H9 (cell line): ENCODE measurements around the gene ANKRD44. TPM values are rescaled to one million over a fixed set of nuclear protein-coding genes. Genes with fewer than 3 reads are reported as not detected.

Experiments
- DNase-seq: peaks from one replicate; pipeline ENCODE4 v3.0.0-alpha.2; 2017
- H2AFZ ChIP-seq: one replicate; pipeline ENCODE4 v1.6.1; 2013; ENCODE audit warnings: mild to moderate bottlenecking, low read length, control low read depth, moderate library complexity
- H2AK5ac ChIP-seq: 2 replicates; pipeline ENCODE4 v1.6.1; 2013; ENCODE audit warnings: low read length, control low read depth, mixed read lengths; ENCODE audit not compliant: insufficient read length
- H2BK120ac ChIP-seq: one replicate; pipeline ENCODE4 v1.6.1; 2013; ENCODE audit warnings: low read depth, mild to moderate bottlenecking, low read length, control low read depth, inconsistent platforms; ENCODE audit not compliant: poor library complexity, severe bottlenecking
- H2BK12ac ChIP-seq: 2 replicates; pipeline ENCODE4 v1.6.1; 2013; ENCODE audit warnings: low read length, control low read depth, mixed read lengths, low read depth; ENCODE audit not compliant: insufficient read length
- H2BK15ac ChIP-seq: 2 replicates; pipeline ENCODE4 v1.6.1; 2013; ENCODE audit warnings: low read depth, low read length, control low read depth
- H2BK20ac ChIP-seq: one replicate; pipeline ENCODE4 v1.6.1; 2013; ENCODE audit warnings: low read depth, mild to moderate bottlenecking, low read length, control low read depth, inconsistent platforms; ENCODE audit not compliant: poor library complexity, severe bottlenecking
- H2BK5ac ChIP-seq: 2 replicates; pipeline ENCODE4 v1.6.1; 2013; ENCODE audit warnings: low read length, control low read depth, mixed read lengths; ENCODE audit not compliant: insufficient read length
- H3K14ac ChIP-seq: 2 replicates; pipeline ENCODE4 v1.6.1; 2013; ENCODE audit warnings: low read length, control low read depth; ENCODE audit not compliant: insufficient read depth
- H3K18ac ChIP-seq: 2 replicates; pipeline ENCODE4 v1.6.1; 2013; ENCODE audit warnings: low read depth, mild to moderate bottlenecking, mixed read lengths, low read length, control low read depth; ENCODE audit not compliant: insufficient read length
- H3K23ac ChIP-seq: 2 replicates; pipeline ENCODE4 v1.6.1; 2013; ENCODE audit warnings: low read length, control low read depth, mixed read lengths, low read depth; ENCODE audit not compliant: insufficient read length
- H3K23me2 ChIP-seq: 2 replicates; pipeline ENCODE4 v1.6.1; 2013; ENCODE audit warnings: low read depth, mild to moderate bottlenecking, mixed read lengths, low read length, control low read depth; ENCODE audit not compliant: insufficient read length, poor library complexity, severe bottlenecking
- H3K27ac ChIP-seq: 2 replicates; pipeline ENCODE4 v1.5.1; 2013; ENCODE audit warnings: low read length, control low read depth, mixed read lengths, low read depth; ENCODE audit not compliant: insufficient read length
- H3K27me3 ChIP-seq: 2 replicates; pipeline ENCODE4 v1.6.1; 2013; ENCODE audit warnings: low read length, control low read depth, inconsistent platforms; ENCODE audit not compliant: insufficient read depth
- H3K4ac ChIP-seq: 2 replicates; pipeline ENCODE4 v1.6.1; 2013; ENCODE audit warnings: low read depth, mild to moderate bottlenecking, control low read depth, inconsistent platforms, low read length, moderate library complexity
- H3K4me1 ChIP-seq: 2 replicates; pipeline ENCODE4 v1.6.1; 2013; ENCODE audit warnings: low read length, control low read depth, inconsistent platforms; ENCODE audit not compliant: insufficient read depth
- H3K4me2 ChIP-seq: 2 replicates; pipeline ENCODE4 v1.6.1; 2013; ENCODE audit warnings: low read length, control low read depth, mixed read lengths; ENCODE audit not compliant: insufficient read length, insufficient read depth
- H3K56ac ChIP-seq: 2 replicates; pipeline ENCODE4 v1.6.1; 2013; ENCODE audit warnings: low read depth, mild to moderate bottlenecking, mixed read lengths, low read length, control low read depth; ENCODE audit not compliant: insufficient read length
- H3K79me1 ChIP-seq: 2 replicates; pipeline ENCODE4 v1.6.1; 2013; ENCODE audit warnings: low read depth, mild to moderate bottlenecking, moderate library complexity, low read length, control low read depth, inconsistent platforms; ENCODE audit not compliant: insufficient read depth, poor library complexity, severe bottlenecking
- H3K79me2 ChIP-seq: 2 replicates; pipeline ENCODE4 v1.6.1; 2013; ENCODE audit warnings: low read length, control low read depth, inconsistent platforms; ENCODE audit not compliant: insufficient read depth
- H3K9ac ChIP-seq: 2 replicates; pipeline ENCODE4 v1.6.1; 2013; ENCODE audit warnings: low read length, control low read depth, mixed read lengths; ENCODE audit not compliant: insufficient read length; ENCODE audit errors: extremely low read depth
- H3K9me3 ChIP-seq: one replicate; pipeline ENCODE4 v1.6.1; 2013; ENCODE audit warnings: low read depth, low read length, inconsistent platforms; ENCODE audit not compliant: control insufficient read depth
- H3T11ph ChIP-seq: one replicate; pipeline ENCODE4 v1.6.1; 2013; ENCODE audit warnings: mild to moderate bottlenecking, low read length, control low read depth, inconsistent platforms
- H4K20me1 ChIP-seq: one replicate; pipeline ENCODE4 v1.6.1; 2013; ENCODE audit not compliant: control insufficient read depth, insufficient read length, insufficient read depth
- H4K5ac ChIP-seq: 2 replicates; pipeline ENCODE4 v1.6.1; 2013; ENCODE audit warnings: low read depth, mild to moderate bottlenecking, mixed read lengths, low read length, control low read depth; ENCODE audit not compliant: insufficient read length
- H4K8ac ChIP-seq: replicated peaks from 2 replicates; pipeline ENCODE4 v1.6.1; 2013; ENCODE audit warnings: low read length, control low read depth, mixed read lengths, low read depth; ENCODE audit not compliant: insufficient read length
- H4K91ac ChIP-seq: 2 replicates; pipeline ENCODE4 v1.6.1; 2013; ENCODE audit warnings: low read depth, mild to moderate bottlenecking, moderate library complexity, mixed read lengths, low read length, control low read depth; ENCODE audit not compliant: insufficient read length
- H3K27ac Mint-ChIP-seq, 3 experiments: 2 replicates in 2 of 3; 3 replicates in 1 of 3; pipeline ENCODE4 v1.8.0; 2020 to 2021; ENCODE audit warnings: mixed read lengths in 3 of 3, mild to moderate bottlenecking in 1 of 3, moderate library complexity in 1 of 3
- H3K27me3 Mint-ChIP-seq: 2 replicates; pipeline ENCODE4 v1.8.0; 2021; ENCODE audit warnings: low read depth, mild to moderate bottlenecking, moderate library complexity, mixed read lengths
- H3K36me3 Mint-ChIP-seq, 3 experiments: 2 replicates in 2 of 3; 3 replicates in 1 of 3; pipeline ENCODE4 v1.8.0; 2020 to 2021; ENCODE audit warnings: low read depth in 3 of 3, mixed read lengths in 3 of 3; ENCODE audit not compliant: insufficient read depth in 1 of 3
- H3K4me1 Mint-ChIP-seq, 2 experiments: 2 replicates each; pipeline ENCODE4 v1.8.0; 2020; ENCODE audit warnings: mixed read lengths in 2 of 2
- H3K4me3 Mint-ChIP-seq, 2 experiments: 2 replicates in 1 of 2; 3 replicates in 1 of 2; pipeline ENCODE4 v1.8.0; 2020 to 2021; ENCODE audit warnings: mild to moderate bottlenecking in 2 of 2, mixed read lengths in 2 of 2, moderate library complexity in 1 of 2
- H3K9me3 Mint-ChIP-seq, 2 experiments: 2 replicates in 1 of 2; 3 replicates in 1 of 2; pipeline ENCODE4 v1.8.0; 2020; ENCODE audit warnings: mild to moderate bottlenecking in 2 of 2, mixed read lengths in 2 of 2, moderate library complexity in 1 of 2
- CTCF ChIP-seq: fragments of 200-600 bp; sonication (generic); conservative IDR thresholded peaks from 3 replicates; pipeline ENCODE4 v1.8.0; 2021; ENCODE audit warnings: antibody characterized with exemption, mild to moderate bottlenecking
- WGBS: extraction: QIAGEN DNeasy Blood & Tissue Kit; methylation state at CpG from one replicate; pipeline ENCODE4 v1.1.7; 2013; ENCODE audit warnings: missing lambda C conversion rate, low lambda C conversion rate, mixed read lengths; ENCODE audit not compliant: insufficient read length; ENCODE audit errors: extremely low coverage; 5-methylcytosine and 5-hydroxymethylcytosine counted together
- total RNA-seq: library from RNA; stranded (reverse); gene quantifications from 2 replicates; pipeline ENCODE4 v1.2.1, GENCODE V29; 2021

ANKRD44 gene
- total RNA-seq, 1 experiment from 2014 or later, result 1.9 TPM

- Histone ChIP-seq H2BK120ac (no peak overlapping the region), H3K56ac (no peak overlapping the region), H4K8ac (no peak overlapping the region), H2BK12ac (no peak overlapping the region), H3K9me3 (no peaks in the 10 kb centered on the region), H4K5ac (no peak overlapping the region), H3K14ac (no peak overlapping the region), H2AK5ac (no peak overlapping the region), H3K79me2 (no peaks in the 10 kb centered on the region), H3K4ac (no peak overlapping the region), H3K27me3 (no peaks in the 10 kb centered on the region), H4K20me1 (no peaks in the 10 kb centered on the region), H2BK20ac (no peak overlapping the region), H2BK15ac (no peak overlapping the region), H3K4me2 (no peak overlapping the region), H3K23me2 (no peaks in the 10 kb centered on the region), H3K23ac (no peak overlapping the region), H3K4me1 (no peaks in the 10 kb centered on the region), H3K18ac (no peak overlapping the region), H3K9ac (no peak overlapping the region), H2BK5ac (no peak overlapping the region), H3K27ac (no peak overlapping the region), H3T11ph (no peak overlapping the region), H3K79me1 (no peaks in the 10 kb centered on the region), H4K91ac (no peak overlapping the region), H2AFZ (no peak overlapping the region)
- H3K9me3 Mint-ChIP-seq, result peaks cover 2 to 3% of the 10 kb centered on the region in 2 experiments; a peak in 2 of 5 replicates
- H3K36me3 Mint-ChIP-seq, result no peaks in the 10 kb centered on the region
- H3K4me3 Mint-ChIP-seq, result no peak overlapping the region
- H3K27ac Mint-ChIP-seq, result no peak overlapping the region
- TF ChIP-seq CTCF, result no peak
- H3K4me1 Mint-ChIP-seq, result peaks cover 6 to 8% of the 10 kb centered on the region in 2 experiments; a peak in 3 of 4 replicates
- WGBS, result no CpG with 5 or more reads among the region's 7 CpGs
- DNase-seq, result no peak
- no peaks in the 10 kb centered on the region for H3K27me3 Mint-ChIP-seq
These were observed 157.9 kb downstream of the ANKRD44 start for GRCh38 chr2:197152451-197153228.
